IPS-15b (cell line): ENCODE results near the gene LRSAM1.

Experiments used
- H3K27me3 ChIP-seq: one replicate; pipeline ENCODE4 v1.6.1; 2013; ENCODE audit warnings: low read length; ENCODE audit not compliant: control insufficient read depth, insufficient read depth
- H3K36me3 ChIP-seq: one replicate; pipeline ENCODE4 v1.6.1; 2013; ENCODE audit warnings: low read length; ENCODE audit not compliant: control insufficient read depth, insufficient read depth
- H3K4me1 ChIP-seq: one replicate; pipeline ENCODE4 v1.6.1; 2013; ENCODE audit warnings: mild to moderate bottlenecking, low read length; ENCODE audit not compliant: control insufficient read depth, insufficient read depth
- H3K4me3 ChIP-seq: one replicate; pipeline ENCODE4 v1.5.1; 2013; ENCODE audit warnings: low read depth, low read length
- H3K9ac ChIP-seq: one replicate; pipeline ENCODE4 v1.6.1; 2013; ENCODE audit warnings: low read depth, mild to moderate bottlenecking, low read length
- H3K9me3 ChIP-seq: one replicate; pipeline ENCODE4 v1.6.1; 2013; ENCODE audit warnings: mild to moderate bottlenecking, low read length; ENCODE audit not compliant: control insufficient read depth, insufficient read depth

The LRSAM1 gene

GRCh38 chr9:127492616-127493015 is 41.3 kb downstream of the LRSAM1 start:
- Histone ChIP-seq H3K36me3 (peaks cover 22% of the 10 kb centered on the region), H3K9ac (no peak overlapping the region)

GRCh38 chr9:127493592-127494303 is 42.4 kb downstream of the LRSAM1 start:
- Histone ChIP-seq H3K27me3 (no peaks in the 10 kb centered on the region), H3K9me3 (no peaks in the 10 kb centered on the region), H3K4me1 (no peaks in the 10 kb centered on the region), H3K9ac (no peak overlapping the region), H3K4me3 (no peak overlapping the region), H3K36me3 (peaks cover 23% of the 10 kb centered on the region)

More at GRCh38 chr9:127492616-127493015, 41.3 kb downstream of the LRSAM1 start:
- H3K9me3 ChIP-seq = no peaks in the 10 kb centered on the region
- H3K27me3 ChIP-seq = no peaks in the 10 kb centered on the region
- H3K4me1 ChIP-seq = no peaks in the 10 kb centered on the region
- no peak overlapping the region for H3K4me3 ChIP-seq

DNA sequence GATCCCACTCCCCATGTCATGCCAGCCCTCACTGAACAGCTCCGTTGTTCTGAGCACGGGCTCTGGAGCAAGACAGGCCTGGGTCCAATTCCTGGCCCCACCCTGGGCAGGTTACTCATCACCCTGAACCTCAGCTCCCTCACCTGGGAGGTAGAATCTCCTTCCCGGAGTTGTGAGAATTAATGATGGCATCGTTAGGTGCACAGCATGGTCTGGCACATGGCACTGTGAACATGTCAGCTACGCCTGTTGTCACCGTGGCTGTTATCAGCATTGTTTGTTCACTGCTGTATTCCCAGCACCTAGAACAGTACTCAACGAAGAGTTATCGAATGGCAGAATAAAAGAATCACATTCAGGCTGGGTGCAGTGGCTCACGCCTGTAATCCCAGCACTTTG is 43.0 kb downstream of the LRSAM1 start:
- H3K9me3 ChIP-seq = no peaks in the 10 kb centered on the region

DNA sequence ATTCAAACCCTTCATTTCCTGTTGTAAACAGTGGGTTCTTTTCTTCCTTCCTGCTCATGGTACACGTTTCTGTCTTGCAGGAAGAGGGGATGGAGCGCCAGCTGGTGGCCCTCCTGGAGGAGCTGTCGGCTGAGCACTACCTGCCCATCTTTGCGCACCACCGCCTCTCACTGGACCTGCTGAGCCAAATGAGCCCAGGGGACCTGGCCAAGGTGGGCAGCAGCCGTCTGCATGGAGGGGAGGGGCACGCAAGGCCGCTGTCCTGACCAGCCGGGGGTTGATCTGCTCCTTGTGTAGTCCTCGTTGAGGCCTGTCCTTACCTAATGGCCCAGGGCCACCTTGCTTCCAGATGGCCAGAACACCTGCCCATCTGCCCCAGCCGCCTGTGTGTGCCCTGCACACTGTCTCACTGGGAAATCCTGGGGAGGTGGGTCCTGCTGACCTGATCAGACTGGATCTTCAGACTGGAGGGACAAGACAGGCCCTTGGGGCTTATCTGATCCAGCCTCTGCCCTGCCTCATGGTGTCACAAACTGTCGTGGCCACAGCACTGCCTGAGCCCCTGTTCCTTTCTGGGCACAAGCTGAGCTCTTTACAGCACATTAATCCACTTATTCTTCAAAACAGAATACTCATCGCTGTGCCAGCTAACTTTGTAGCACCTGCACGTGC is 44.7 kb downstream of the LRSAM1 start:
- H3K9me3 ChIP-seq = no peaks in the 10 kb centered on the region
- H3K9ac ChIP-seq = no peak overlapping the region

More for the DNA sequence above, 43.0 kb downstream of the LRSAM1 start:
- Histone ChIP-seq H3K4me3 (no peak overlapping the region), H3K36me3 (peaks cover 23% of the 10 kb centered on the region), H3K9ac (no peak overlapping the region), H3K4me1 (no peaks in the 10 kb centered on the region), H3K27me3 (no peaks in the 10 kb centered on the region)

GRCh38 chr9:127496974-127497373 is 45.7 kb downstream of the LRSAM1 start:
- Histone ChIP-seq H3K4me3 (no peak overlapping the region), H3K27me3 (no peaks in the 10 kb centered on the region), H3K4me1 (no peaks in the 10 kb centered on the region), H3K9ac (no peak overlapping the region), H3K36me3 (peaks cover 21% of the 10 kb centered on the region), H3K9me3 (no peaks in the 10 kb centered on the region)

More for the DNA sequence above, 44.7 kb downstream of the LRSAM1 start:
- H3K4me1 ChIP-seq = no peaks in the 10 kb centered on the region
- H3K27me3 ChIP-seq = no peaks in the 10 kb centered on the region
- H3K36me3 ChIP-seq = peaks cover 23% of the 10 kb centered on the region
- no peak overlapping the region for H3K4me3 ChIP-seq

GRCh38 chr9:127497656-127498290 is 46.5 kb downstream of the LRSAM1 start:
- no peaks in the 10 kb centered on the region for H3K9me3 ChIP-seq
- H3K27me3 ChIP-seq = no peaks in the 10 kb centered on the region
- H3K4me3 ChIP-seq = no peak overlapping the region
- no peak overlapping the region for H3K9ac ChIP-seq
- H3K4me1 ChIP-seq = no peaks in the 10 kb centered on the region
- H3K36me3 ChIP-seq = peaks cover 16% of the 10 kb centered on the region

- Histone ChIP-seq H3K27me3 (no peaks in the 10 kb centered on the region), H3K36me3 (peaks cover 16% of the 10 kb centered on the region), H3K9ac (no peak overlapping the region), H3K9me3 (no peaks in the 10 kb centered on the region), H3K4me1 (no peaks in the 10 kb centered on the region), H3K4me3 (no peak overlapping the region)
Measured at GRCh38 chr9:127498298-127498697, 47.0 kb downstream of the LRSAM1 start.

DNA sequence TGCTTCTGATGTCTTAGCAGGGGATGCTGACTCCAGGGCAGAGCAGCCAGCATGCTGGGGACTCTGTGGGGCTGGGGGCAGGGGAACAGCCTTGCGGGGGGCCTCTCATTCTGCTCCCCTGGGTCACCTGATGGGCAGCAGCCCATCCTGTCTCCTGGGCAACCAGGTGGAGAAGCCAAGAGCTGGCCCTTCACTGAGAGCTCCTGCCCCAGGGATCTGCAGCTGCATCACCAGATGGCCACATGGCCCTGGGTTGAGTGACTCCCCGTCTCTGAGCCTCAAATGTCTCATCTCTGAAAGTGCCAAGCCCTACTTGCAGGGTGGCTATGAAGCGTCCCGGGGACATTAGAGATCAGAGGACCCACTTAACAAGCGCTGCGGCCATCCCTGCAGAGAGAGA is 49.1 kb downstream of the LRSAM1 start:
- no peaks in the 10 kb centered on the region for H3K9me3 ChIP-seq
- H3K4me1 ChIP-seq = no peaks in the 10 kb centered on the region
- no peaks in the 10 kb centered on the region for H3K27me3 ChIP-seq
- H3K36me3 ChIP-seq = peaks cover 20% of the 10 kb centered on the region
- H3K9ac ChIP-seq = no peak overlapping the region
- no peak overlapping the region for H3K4me3 ChIP-seq

DNA sequence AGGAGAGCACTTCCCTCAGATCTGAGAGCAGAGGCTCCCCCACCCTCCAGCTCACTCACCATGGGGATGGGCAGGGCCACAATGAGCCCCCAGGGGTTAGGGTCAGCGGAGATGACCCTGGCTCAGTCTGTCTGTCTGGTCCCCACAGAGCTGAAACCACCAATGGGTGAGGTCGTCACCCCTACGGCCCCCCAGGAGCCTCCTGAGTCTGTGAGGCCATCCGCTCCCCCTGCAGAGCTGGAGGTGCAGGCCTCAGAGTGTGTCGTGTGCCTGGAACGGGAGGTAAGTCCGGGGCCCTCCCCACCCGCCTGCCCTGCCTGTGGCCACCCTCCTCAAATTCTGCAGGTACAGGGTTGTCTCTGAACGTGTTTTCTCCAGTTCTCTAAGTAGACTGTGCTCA is 49.6 kb downstream of the LRSAM1 start:
- H3K9ac ChIP-seq = no peak overlapping the region
- no peak overlapping the region for H3K4me3 ChIP-seq
- H3K36me3 ChIP-seq = peaks cover 17% of the 10 kb centered on the region

GRCh38 chr9:127501821-127502343 is 50.6 kb downstream of the LRSAM1 start:
- H3K36me3 ChIP-seq = peaks cover 16% of the 10 kb centered on the region
- H3K4me3 ChIP-seq = no peak overlapping the region
- no peaks in the 10 kb centered on the region for H3K9me3 ChIP-seq
- H3K27me3 ChIP-seq = no peaks in the 10 kb centered on the region
- no peak overlapping the region for H3K9ac ChIP-seq
- no peaks in the 10 kb centered on the region for H3K4me1 ChIP-seq

More for the DNA sequence above, 49.6 kb downstream of the LRSAM1 start:
- Histone ChIP-seq H3K9me3 (no peaks in the 10 kb centered on the region), H3K4me1 (no peaks in the 10 kb centered on the region), H3K27me3 (no peaks in the 10 kb centered on the region)

DNA sequence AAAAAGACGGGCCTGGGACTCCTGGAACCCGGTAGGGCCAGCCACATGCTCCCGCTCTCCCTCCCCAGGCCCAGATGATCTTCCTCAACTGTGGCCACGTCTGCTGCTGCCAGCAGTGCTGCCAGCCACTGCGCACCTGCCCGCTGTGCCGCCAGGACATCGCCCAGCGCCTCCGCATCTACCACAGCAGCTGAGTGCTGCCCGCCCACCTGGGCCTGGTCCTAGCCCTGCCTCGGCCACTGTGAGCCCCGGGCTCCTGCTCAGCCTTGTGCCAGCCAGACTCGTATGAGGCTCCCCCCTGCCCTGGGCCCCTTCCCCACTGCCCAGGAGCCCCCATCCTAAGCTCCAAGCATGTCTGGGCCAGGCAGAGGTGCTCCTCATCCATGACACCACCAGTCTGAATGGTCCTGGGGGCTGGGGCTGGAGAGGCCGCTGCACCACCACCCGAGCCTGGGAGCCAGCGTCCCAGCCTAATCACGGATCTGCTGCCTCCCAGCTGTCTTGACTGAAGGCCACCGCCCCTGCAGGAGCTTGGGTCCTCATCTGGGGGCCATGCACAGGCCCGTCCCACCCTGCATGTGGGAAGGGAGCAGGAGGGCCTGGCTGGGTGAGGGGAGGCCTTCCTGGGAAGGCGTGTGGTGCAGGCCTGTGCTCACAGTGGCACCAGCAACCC is 51.5 kb downstream of the LRSAM1 start:
- Histone ChIP-seq H3K4me1 (no peaks in the 10 kb centered on the region), H3K9me3 (no peaks in the 10 kb centered on the region), H3K4me3 (no peak overlapping the region), H3K9ac (no peak overlapping the region), H3K27me3 (no peaks in the 10 kb centered on the region), H3K36me3 (peaks cover 20% of the 10 kb centered on the region)
